Right cardiac atrium (tissue), 5 donors: ENCODE measurements around the gene PLA2G2E. TPM values are rescaled to one million over a fixed set of nuclear protein-coding genes. Genes with fewer than 3 reads are reported as not detected.
"Not testable (repeated sequence)": the region's sequence is repeated elsewhere in the genome, so short reads cannot be mapped to it uniquely, and the experiment has no call there.

Source experiments
- ATAC-seq, 2 donors: fragments of 200-7000 bp; cut with Tn5 transposase; one replicate each; pipeline versions ENCODE4 v1.8.0 to v1.9.1; 2020; ENCODE audit warnings: moderate library complexity in 2 of 2, mild to moderate bottlenecking in 1 of 2
- DNase-seq, 3 donors: peaks; one replicate each; pipeline ENCODE4 v3.0.0-alpha.2; 2020
- H3K27ac ChIP-seq: one replicate; pipeline ENCODE4 v1.5.1; 2013; ENCODE audit warnings: mild to moderate bottlenecking, low read length, control low read depth, moderate library complexity
- H3K27me3 ChIP-seq: one replicate; pipeline ENCODE4 v1.6.1; 2013; ENCODE audit not compliant: control insufficient read depth, insufficient read depth
- H3K4me1 ChIP-seq: one replicate; pipeline ENCODE4 v1.6.1; 2013; ENCODE audit warnings: low read length; ENCODE audit not compliant: control insufficient read depth, insufficient read depth
- H3K4me3 ChIP-seq: one replicate; pipeline ENCODE4 v1.5.1; 2013; ENCODE audit warnings: low read length, control low read depth
- H3K9me3 ChIP-seq: one replicate; pipeline ENCODE4 v1.6.1; 2013; ENCODE audit warnings: low read length; ENCODE audit not compliant: control insufficient read depth
- WGBS: extraction: QIAGEN DNeasy Blood & Tissue Kit; methylation state at CpG from one replicate; pipeline ENCODE4 v1.1.7; 2013; 5-methylcytosine and 5-hydroxymethylcytosine counted together
- intact Hi-C, 4 donors: fragments of 100-400 bp; cut with DNase I; formaldehyde crosslinking; loops; one replicate each; pipeline versions ENCODE4 v1.11.0 to v1.14.0; 2022 to 2023
- polyA plus RNA-seq: library from polyadenylated mRNA; stranded (reverse); fragments of 200-250 nt; gene quantifications from one replicate; pipeline ENCODE4 v1.2.3, GENCODE V29; 2013
- total RNA-seq, 4 donors: library from RNA; stranded (reverse); fragmentation: NEBNext Ultra II Directional; extraction: Animal tissue kit (Norgen Biotek cat#: 25700); gene quantifications; one replicate each; pipeline ENCODE4 v1.2.1, GENCODE V29; 2021
- donor health status: healthy with polysubstance abuse.
- donor health status: DM: no; HTN: yes; CAD: no.
- donor health status: DM: no; HTN: no; CAD: no.
- donor health status: DM: no; HTN: yes; CAD: no; lungs with severe emphysema.
- donor health status: DM: yes; HTN: yes; CAD: no.

Gene PLA2G2E
- total and polyA plus RNA-seq, 5 donors = not detected

DNA sequence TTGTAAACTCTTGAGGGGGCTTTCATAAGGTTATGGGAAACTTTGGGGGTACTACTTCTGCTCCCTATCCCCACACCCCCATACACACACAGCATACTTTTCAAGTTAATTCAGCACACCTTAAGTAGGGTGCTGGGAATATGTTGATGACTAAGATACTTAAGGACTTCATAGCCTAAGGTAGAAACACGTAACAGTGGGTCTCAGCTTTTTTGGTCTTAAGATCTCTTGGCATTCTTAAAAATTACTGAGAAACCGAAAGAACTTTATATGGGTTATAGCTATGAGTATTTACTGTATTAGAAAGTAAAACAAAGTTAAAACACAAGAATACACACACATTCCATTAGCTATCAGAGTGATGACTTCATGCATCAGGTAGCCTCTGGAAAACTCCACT lies 39.1 kb downstream of the PLA2G2E start:
- H3K4me1 ChIP-seq = peaks cover 14% of the 10 kb centered on the region
- no peak overlapping the region for H3K4me3 ChIP-seq
- WGBS = 89% methylated on average over 2 of the region's 2 CpGs
- ATAC-seq = no peak
- DNase-seq = no peak
- no peaks in the 10 kb centered on the region for H3K9me3 ChIP-seq
- H3K27ac ChIP-seq = no peak overlapping the region
- intact Hi-C loops = no loop called here
- no peaks in the 10 kb centered on the region for H3K27me3 ChIP-seq

DNA sequence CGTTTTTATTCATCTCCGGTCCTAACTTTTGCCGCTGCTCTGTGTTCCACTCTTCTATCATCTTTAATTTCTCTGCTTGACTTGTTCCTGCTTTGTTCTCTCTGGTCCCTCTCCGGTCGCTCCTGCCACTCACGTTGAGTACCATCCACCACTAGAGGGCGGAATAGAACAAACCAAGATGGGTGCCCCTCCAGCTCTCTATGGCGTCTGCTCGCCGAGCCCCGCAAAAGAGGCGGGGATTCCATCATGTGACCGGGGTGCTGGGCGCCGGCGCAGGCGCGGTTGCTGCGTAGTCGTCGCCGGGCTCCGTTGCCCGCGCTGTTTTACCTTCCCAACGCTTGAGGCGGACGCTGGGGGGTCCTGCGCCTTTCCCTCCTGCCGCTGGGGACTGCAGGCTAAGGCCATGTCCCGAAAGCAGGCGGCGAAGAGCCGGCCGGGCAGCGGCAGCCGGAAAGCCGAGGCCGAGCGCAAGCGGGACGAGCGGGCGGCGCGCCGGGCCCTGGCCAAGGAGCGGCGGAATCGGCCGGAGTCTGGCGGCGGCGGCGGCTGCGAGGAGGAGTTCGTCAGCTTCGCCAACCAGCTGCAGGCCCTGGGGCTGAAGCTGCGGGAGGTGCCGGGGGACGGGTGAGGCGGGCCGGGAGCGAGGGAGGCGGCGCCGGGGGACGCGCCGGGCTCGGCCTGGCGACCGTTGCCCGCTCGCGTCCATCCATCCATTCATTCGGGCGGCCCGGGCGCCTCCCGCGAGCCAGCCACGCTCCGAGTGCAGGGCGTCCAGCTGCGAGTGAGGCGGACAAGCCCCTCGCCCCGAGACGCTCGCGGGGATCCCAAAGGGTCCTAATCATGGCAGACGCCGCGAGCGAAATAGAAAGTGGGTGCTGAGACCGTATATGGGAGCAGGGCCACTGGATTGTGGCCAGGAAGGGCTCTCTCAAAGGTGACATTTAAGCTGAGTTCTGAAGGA lies 41.0 kb downstream of the PLA2G2E start, which contains the start of gene OTUD3:
OTUD3 (plus strand) TSS at position 285 of the 961 bp plus-strand sequence; CDS start at position 404, 119 bp downstream.
- Histone ChIP-seq H3K27ac (peak within 1 kb of the TSS; percentile 75), H3K9me3 (no peaks in the 10 kb centered on the region), H3K4me3 (peak within 1 kb of the TSS; percentile 86), H3K27me3 (no peaks in the 10 kb centered on the region), H3K4me1 (peaks cover 14% of the 10 kb centered on the region)
- DNase-seq (peak; percentile 95 to 97 (median 97)), ATAC-seq (peak; percentile 98)
- WGBS = under 1% methylated on average over 97 of the region's 97 CpGs
- intact Hi-C loops = no loop called here

DNA sequence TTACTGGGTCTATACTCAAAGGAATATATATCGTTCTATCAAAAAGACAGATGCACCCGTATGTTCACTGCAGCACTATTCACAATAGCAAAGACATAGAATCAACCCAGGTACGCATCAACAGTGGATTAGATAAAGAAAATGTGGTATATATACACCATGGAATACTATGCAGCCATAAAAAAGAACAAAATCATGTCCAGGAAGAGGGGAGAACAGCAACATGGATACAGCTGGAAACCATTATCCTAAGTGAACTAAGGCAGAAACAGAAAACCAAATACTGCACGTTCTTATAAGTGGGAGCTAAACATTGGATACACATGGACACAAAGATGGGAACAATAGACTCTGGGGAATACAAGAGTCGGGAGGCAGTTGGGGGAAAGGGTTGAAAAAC lies 42.6 kb downstream of the PLA2G2E start:
- intact Hi-C loops, DNase-seq, H3K4me3 ChIP-seq, ATAC-seq, H3K27me3 ChIP-seq, H3K9me3 ChIP-seq, H3K27ac ChIP-seq: not testable (repeated sequence)
- 75% methylated on average over 5 of the region's 5 CpGs for whole genome bisulfite sequencing
- H3K4me1 ChIP-seq = peaks cover 14% of the 10 kb centered on the region

DNA sequence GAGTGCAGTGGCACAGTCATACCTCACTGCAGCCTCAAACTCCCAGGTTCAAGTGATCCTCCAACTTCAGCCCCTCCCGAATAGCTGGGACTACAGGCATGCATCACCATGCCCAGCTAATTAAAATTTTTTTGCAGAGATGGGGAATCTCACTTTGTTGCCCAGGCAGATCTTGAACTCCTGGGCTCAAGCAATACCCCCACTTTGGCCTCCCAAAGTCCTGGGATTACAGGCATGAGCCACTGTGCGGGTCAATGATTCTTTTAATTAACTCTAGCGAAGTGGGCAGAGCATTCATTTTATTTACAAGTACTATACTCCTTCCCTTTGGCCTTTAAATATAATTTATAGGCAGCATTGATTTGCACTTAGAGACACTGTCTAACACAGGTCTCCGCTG lies 43.8 kb downstream of the PLA2G2E start:
- Histone ChIP-seq H3K27me3 (no peaks in the 10 kb centered on the region), H3K9me3 (no peaks in the 10 kb centered on the region), H3K27ac (no peak overlapping the region), H3K4me3 (no peak overlapping the region), H3K4me1 (peaks cover 10% of the 10 kb centered on the region)
- no peak for ATAC-seq
- no peak for DNase-seq
- 89% methylated on average over 4 of the region's 4 CpGs for WGBS
- intact Hi-C loops = no loop called here

DNA sequence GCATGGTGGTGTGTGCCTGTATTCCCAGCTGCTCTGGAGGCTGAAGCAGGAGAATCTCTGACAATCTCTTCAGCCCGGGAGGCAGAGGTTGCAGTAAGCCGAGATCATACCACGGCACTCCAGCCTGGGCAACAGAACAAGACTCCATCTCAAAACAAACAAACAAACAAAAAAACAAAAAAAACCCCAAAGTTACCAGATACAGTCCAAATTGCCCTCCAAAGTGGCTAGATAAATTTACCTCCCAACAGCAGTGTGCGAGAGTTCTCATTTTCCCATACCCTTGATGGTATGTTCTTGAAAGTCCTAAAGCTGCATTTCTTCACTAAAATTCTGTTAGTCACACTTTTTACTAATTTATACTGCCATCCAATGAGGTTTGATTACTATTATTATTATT lies 44.2 kb downstream of the PLA2G2E start:
- no peak overlapping the region for H3K27ac ChIP-seq
- H3K27me3 ChIP-seq = no peaks in the 10 kb centered on the region
- peaks cover 10% of the 10 kb centered on the region for H3K4me1 ChIP-seq
- DNase-seq (no peak), ATAC-seq (no peak)
- intact Hi-C loops = no loop called here
- no peak overlapping the region for H3K4me3 ChIP-seq
- WGBS = 81% methylated on average over 4 of the region's 4 CpGs
- H3K9me3 ChIP-seq = no peaks in the 10 kb centered on the region

DNA sequence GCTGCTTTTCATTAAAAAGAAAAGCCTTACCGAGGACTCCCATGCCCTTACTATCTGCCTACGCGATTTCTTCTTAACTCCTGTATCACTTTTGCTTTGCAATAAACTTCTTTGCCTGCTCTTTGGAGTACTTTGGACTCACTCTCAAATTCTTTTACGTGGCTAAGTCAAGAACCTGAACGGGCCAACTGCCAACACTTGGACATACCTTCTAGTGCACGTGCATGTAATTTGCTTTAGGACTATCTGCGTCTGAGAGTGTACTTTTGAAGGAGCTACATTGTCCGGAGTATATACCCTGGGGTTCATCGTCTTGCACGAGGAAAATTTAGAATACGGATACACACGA lies 44.8 kb downstream of the PLA2G2E start:
- peaks cover 4% of the 10 kb centered on the region for H3K4me1 ChIP-seq
- 80% methylated on average over 12 of the region's 12 CpGs for WGBS
- H3K4me3 ChIP-seq = no peak overlapping the region
- no peak overlapping the region for H3K27ac ChIP-seq
- intact Hi-C loops = no loop called here
- DNase-seq (no peak), ATAC-seq (no peak)
- no peaks in the 10 kb centered on the region for H3K9me3 ChIP-seq
- H3K27me3 ChIP-seq = no peaks in the 10 kb centered on the region

DNA sequence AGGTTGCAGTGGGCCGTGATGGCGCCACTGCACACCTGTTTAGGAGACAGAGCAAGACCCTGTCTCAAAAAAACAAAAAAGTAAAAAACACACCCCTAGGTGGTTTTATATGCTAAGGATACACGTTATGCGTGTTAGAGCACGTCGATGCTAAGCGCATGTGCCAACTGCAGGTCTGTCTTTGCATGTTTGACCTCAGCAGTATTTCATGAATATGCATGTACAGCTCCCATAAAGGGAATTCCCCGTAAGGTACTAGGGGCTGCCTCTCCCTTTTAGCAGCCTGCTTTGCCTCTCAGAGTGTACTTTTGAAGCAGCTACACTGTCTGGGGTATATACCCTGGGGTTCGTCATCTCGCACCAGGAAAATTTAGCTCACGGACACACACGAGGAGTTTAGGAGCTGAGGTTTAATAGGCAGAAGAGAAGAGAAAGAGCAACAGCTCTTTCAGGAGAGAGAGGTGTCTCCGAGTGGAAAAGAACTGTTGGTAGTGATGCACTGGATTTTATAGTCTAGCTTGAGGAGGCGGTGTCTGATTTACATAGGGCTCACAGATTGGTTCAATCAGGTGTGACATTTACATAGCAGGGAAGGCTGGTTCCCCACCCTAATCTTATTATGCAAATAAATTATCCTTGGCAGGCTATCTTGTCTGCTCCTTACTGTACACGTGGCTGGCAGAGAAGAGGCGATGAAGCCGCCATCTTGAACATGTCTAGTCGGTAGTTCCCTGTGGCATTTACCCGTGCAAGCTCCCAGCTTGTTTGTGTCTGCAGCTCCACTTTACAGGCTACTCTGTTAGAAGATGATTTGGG lies 45.4 kb downstream of the PLA2G2E start:
- Histone ChIP-seq H3K27me3 (no peaks in the 10 kb centered on the region), H3K4me1 (peaks cover 1% of the 10 kb centered on the region), H3K4me3 (no peak overlapping the region), H3K9me3 (no peaks in the 10 kb centered on the region), H3K27ac (no peak overlapping the region)
- WGBS = 69% methylated on average over 19 of the region's 19 CpGs
- DNase-seq (no peak), ATAC-seq (no peak)
- intact Hi-C loops = no loop called here

DNA sequence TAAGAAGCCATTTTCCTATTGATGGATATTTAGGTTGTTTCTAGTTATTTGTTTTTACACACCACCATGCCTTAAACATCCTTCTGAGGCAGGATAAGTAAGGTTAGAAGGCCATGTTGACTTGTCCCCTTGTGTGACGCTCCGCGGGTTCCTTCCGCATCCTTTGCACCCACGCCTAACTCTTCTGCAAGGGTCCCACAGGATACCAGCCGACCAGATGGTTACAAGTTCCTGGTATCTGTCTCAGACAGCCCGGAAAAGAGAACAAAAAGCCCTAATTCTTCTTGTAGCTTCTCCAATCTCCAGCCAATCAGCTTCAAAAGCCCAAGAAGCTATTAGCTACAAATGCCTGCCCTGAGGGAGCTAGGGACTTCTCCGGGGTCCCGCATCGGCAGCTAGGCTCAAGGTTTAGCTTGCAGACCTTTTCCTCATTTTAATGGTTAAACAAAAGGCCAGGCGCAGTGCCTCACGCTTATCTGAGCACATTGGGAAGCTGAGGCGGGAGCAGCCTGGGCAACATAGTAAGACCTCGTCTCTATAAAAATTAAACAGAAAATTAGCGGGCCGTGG lies 46.2 kb downstream of the PLA2G2E start:
- H3K4me1 ChIP-seq = no peaks in the 10 kb centered on the region
- H3K4me3 ChIP-seq = no peak overlapping the region
- ATAC-seq (no peak), DNase-seq (no peak)
- no peaks in the 10 kb centered on the region for H3K9me3 ChIP-seq
- no peaks in the 10 kb centered on the region for H3K27me3 ChIP-seq
- H3K27ac ChIP-seq = no peak overlapping the region
- intact Hi-C loops = no loop called here
- WGBS = 74% methylated on average over 16 of the region's 16 CpGs

DNA sequence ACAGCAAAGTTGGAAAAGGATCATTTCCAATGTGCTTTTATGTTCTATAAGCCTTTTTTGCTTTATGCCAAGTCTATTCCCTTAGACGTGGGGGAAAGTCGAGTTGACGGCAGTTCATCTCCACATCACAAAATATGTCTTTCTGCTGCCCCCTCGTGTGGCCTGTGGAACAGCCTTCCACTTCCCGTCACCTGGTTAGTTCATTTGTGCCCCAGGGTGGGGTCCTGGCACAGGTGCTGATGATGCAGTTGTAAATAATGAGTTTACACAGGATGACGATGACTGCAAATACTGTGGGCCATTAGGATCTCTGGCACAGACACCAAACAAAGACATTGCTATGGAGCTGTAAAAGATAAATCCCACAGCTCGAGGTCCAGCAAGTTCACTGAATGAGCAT lies 51.2 kb downstream of the PLA2G2E start:
- WGBS = 59% methylated on average over 7 of the region's 7 CpGs
- Histone ChIP-seq H3K9me3 (no peaks in the 10 kb centered on the region), H3K4me3 (no peak overlapping the region), H3K27ac (no peak overlapping the region), H3K4me1 (no peaks in the 10 kb centered on the region), H3K27me3 (no peaks in the 10 kb centered on the region)
- intact Hi-C loops = no loop called here
- ATAC-seq = no peak
- no peak for DNase-seq
